Measurements from ENCODE around the gene GJB3. TPM values are rescaled to one million over a fixed set of nuclear protein-coding genes. Genes with fewer than 3 reads are reported as not detected.
A peak's percentile ranks its signal among the peaks of the same experiment; 100 is the strongest.

GJB3 gene
- total and polyA plus RNA-seq, 2 donors from 2014 or later: 8.8 TPM; not detected in 1

DNA sequence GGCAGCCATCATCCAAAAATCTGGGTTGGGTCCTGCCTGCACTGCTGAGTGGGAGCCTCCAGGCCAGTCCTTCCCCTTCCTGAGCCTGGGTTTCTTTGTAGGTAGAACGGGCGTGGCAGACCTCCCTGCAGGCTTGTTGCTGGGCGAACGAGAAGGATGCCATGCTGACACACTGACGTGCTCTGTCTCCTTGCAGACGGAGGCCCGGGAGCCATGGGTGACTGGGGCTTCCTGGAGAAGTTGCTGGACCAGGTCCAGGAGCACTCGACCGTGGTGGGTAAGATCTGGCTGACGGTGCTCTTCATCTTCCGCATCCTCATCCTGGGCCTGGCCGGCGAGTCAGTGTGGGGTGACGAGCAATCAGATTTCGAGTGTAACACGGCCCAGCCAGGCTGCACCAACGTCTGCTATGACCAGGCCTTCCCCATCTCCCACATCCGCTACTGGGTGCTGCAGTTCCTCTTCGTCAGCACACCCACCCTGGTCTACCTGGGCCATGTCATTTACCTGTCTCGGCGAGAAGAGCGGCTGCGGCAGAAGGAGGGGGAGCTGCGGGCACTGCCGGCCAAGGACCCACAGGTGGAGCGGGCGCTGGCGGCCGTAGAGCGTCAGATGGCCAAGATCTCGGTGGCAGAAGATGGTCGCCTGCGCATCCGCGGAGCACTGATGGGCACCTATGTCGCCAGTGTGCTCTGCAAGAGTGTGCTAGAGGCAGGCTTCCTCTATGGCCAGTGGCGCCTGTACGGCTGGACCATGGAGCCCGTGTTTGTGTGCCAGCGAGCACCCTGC lies 13.2 kb downstream of the GJB3 start:
- H3K4me1 ChIP-seq (ENCODE audit: control insufficient read depth in 2 of 3, insufficient read depth in 2 of 3, low read depth in 1 of 3, low read length in 3 of 3): peaks cover 0 to 15% (median 0%) of the 10 kb centered on the region in 3 donors
- intact Hi-C loops (cut with DNase I): loop anchor here (10.0 kb wide), 1 partner anchor 51 kb away; no protein-coding TSS in a partner anchor
- H3K36me3 ChIP-seq (ENCODE audit: control insufficient read depth in 2 of 3, insufficient read depth in 3 of 3, low read length in 3 of 3): no peaks in the 10 kb centered on the region
- no peaks in the 10 kb centered on the region for H3K27me3 ChIP-seq (ENCODE audit: control insufficient read depth, insufficient read depth, low read length)
- H3K9ac ChIP-seq (ENCODE audit: low read length in 3 of 3): peak overlapping the region in 1 of 3 donors; percentile 65
- peak in 1 of 5 donors; percentile 68 for DNase-seq
- TF ChIP-seq, protein P1, sequence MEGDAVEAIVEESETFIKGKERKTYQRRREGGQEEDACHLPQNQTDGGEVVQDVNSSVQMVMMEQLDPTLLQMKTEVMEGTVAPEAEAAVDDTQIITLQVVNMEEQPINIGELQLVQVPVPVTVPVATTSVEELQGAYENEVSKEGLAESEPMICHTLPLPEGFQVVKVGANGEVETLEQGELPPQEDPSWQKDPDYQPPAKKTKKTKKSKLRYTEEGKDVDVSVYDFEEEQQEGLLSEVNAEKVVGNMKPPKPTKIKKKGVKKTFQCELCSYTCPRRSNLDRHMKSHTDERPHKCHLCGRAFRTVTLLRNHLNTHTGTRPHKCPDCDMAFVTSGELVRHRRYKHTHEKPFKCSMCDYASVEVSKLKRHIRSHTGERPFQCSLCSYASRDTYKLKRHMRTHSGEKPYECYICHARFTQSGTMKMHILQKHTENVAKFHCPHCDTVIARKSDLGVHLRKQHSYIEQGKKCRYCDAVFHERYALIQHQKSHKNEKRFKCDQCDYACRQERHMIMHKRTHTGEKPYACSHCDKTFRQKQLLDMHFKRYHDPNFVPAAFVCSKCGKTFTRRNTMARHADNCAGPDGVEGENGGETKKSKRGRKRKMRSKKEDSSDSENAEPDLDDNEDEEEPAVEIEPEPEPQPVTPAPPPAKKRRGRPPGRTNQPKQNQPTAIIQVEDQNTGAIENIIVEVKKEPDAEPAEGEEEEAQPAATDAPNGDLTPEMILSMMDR (IDR thresholded peaks at IDR 0.05; ENCODE audit: borderline replicate concordance, extremely low read depth, insufficient read depth): no peak
- no peaks in the 10 kb centered on the region for H3K9me3 ChIP-seq (ENCODE audit: control insufficient read depth in 2 of 3, insufficient read depth in 1 of 3, low read length in 3 of 3)
- no peak for FAIRE-seq
- peak overlapping the region; percentile 0 to 70 for H3K27ac ChIP-seq (ENCODE audit: low read depth in 2 of 2, low read length in 2 of 2)
- H3K4me3 ChIP-seq (ENCODE audit: low read length in 3 of 3): peak overlapping the region in 2 of 3 donors; percentile 49 to 57

- H3K9me3 ChIP-seq (ENCODE audit: control insufficient read depth in 2 of 3, insufficient read depth in 1 of 3, low read length in 3 of 3): no peaks in the 10 kb centered on the region
- intact Hi-C loops (cut with DNase I): loop anchor here (10.0 kb wide), 1 partner anchor 50 kb away; no protein-coding TSS in a partner anchor
- H3K9ac ChIP-seq (ENCODE audit: low read length in 3 of 3): no peak overlapping the region
- no peak for DNase-seq
- peak overlapping the region in 1 of 3 donors; percentile 22 for H3K4me3 ChIP-seq (ENCODE audit: low read length in 3 of 3)
- H3K4me1 ChIP-seq (ENCODE audit: control insufficient read depth in 2 of 3, insufficient read depth in 2 of 3, low read depth in 1 of 3, low read length in 3 of 3): peaks cover 0 to 15% (median 0%) of the 10 kb centered on the region in 3 donors
- no peak for FAIRE-seq
- H3K27ac ChIP-seq (ENCODE audit: low read depth in 2 of 2, low read length in 2 of 2): no peak overlapping the region
- H3K27me3 ChIP-seq (ENCODE audit: control insufficient read depth, insufficient read depth, low read length): no peaks in the 10 kb centered on the region
- TF ChIP-seq, protein P1 (IDR thresholded peaks at IDR 0.05; ENCODE audit: borderline replicate concordance, extremely low read depth, insufficient read depth): no peak
- no peaks in the 10 kb centered on the region for H3K36me3 ChIP-seq (ENCODE audit: control insufficient read depth in 2 of 3, insufficient read depth in 3 of 3, low read length in 3 of 3)
Observed at GRCh38 chr1:34794790-34795180, 13.8 kb downstream of the GJB3 start.

DNA sequence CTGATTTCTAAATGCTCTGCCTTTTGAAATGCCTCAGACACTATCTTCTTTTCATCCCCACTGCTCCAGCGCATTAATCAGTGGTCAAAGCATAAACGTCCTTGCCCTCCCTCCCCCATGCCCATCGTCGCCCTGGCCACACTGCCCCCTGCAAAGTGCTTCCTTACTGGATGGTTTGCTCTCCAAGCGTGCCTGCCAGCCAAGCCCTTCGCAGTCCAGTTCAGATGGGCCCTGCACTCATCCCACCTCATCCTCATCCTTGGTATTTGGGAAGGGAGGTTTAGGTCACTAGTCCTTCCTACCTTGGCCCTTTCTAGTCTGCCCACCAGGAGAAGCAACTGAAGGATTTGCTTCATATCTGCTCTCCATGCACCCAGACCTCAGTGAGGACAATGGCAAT lies 14.9 kb downstream of the GJB3 start:
- Histone ChIP-seq H3K4me3 (ENCODE audit: low read length in 3 of 3) (peak overlapping the region in 2 of 3 donors; percentile 40 to 43), H3K27ac (ENCODE audit: low read depth in 2 of 2, low read length in 2 of 2) (no peak overlapping the region), H3K36me3 (ENCODE audit: control insufficient read depth in 2 of 3, insufficient read depth in 3 of 3, low read length in 3 of 3) (no peaks in the 10 kb centered on the region), H3K9me3 (ENCODE audit: control insufficient read depth in 2 of 3, insufficient read depth in 1 of 3, low read length in 3 of 3) (no peaks in the 10 kb centered on the region), H3K4me1 (ENCODE audit: control insufficient read depth in 2 of 3, insufficient read depth in 2 of 3, low read depth in 1 of 3, low read length in 3 of 3) (peaks cover 0 to 15% (median 0%) of the 10 kb centered on the region in 3 donors), H3K9ac (ENCODE audit: low read length in 3 of 3) (no peak overlapping the region), H3K27me3 (ENCODE audit: control insufficient read depth, insufficient read depth, low read length) (no peaks in the 10 kb centered on the region)
- intact Hi-C loops (cut with DNase I): loop anchor here (10.0 kb wide), 1 partner anchor 49 kb away; no protein-coding TSS in a partner anchor
- TF ChIP-seq, protein P1 (IDR thresholded peaks at IDR 0.05; ENCODE audit: borderline replicate concordance, extremely low read depth, insufficient read depth): no peak
- DNase-seq (no peak), FAIRE-seq (no peak)

Data from kidney (tissue), 14 donors.